ENCODE data around the gene PRKCG. TPM values are rescaled to one million over a fixed set of nuclear protein-coding genes. Genes with fewer than 3 reads are reported as not detected.

Gene PRKCG
- polyA plus RNA-seq, 3 donors: 0.01 TPM; not detected in 2

DNA sequence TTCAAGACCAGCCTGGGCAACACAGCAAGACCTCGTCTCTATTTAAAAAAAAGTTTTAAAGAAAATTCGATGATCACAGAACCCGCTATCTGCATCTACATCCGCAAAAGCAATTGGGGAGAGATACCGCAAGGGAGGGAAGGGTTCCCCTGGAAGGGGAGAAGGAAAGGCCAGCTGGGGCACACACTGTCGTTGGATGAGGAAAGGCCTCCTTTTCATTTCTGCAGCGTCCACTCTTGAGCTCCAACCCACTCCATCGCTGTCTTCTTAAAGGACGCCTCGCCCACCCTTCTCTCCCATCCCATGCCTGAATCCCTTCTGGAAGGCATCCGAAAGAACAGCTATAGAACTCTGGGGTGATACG, 3.2 kb upstream of the PRKCG start:
- Mint-ChIP-seq H3K4me3 (no peak overlapping the region), H3K4me1 (peaks cover 51% of the 10 kb centered on the region), H3K9me3 (peaks cover 0 to 7% (median 3%) of the 10 kb centered on the region in 7 donors), H3K36me3 (peaks cover 21 to 35% of the 10 kb centered on the region in 2 donors), H3K27ac (peak overlapping the region in 5 of 7 donors; percentile 6 to 75 (median 55)), H3K27me3 (ENCODE audit: low read depth in 3 of 3) (peaks cover 0 to 26% (median 19%) of the 10 kb centered on the region in 3 donors)
- H2AFZ ChIP-seq (ENCODE audit: insufficient read depth, low read depth, low read length, poor library complexity, severe bottlenecking): peak overlapping the region; percentile 72
- intact Hi-C loops (cut with micrococcal nuclease): loop anchor here in 1 of 2 donors (10.0 kb wide), 2 partner anchors 54 to 146 kb away; partner anchors contain the start of gene NLRP12
- peaks cover 13 to 22% of the 10 kb centered on the region in 2 donors for H3K36me3 ChIP-seq (replicated peaks in 1 of 2; ENCODE audit: control insufficient read depth in 1 of 2, insufficient read depth in 2 of 2, low read length in 2 of 2)
- H3K4me2 ChIP-seq (replicated peaks; ENCODE audit: extremely low read depth, low read length, poor library complexity, severe bottlenecking): peak overlapping the region; percentile 93
- H3K4me1 ChIP-seq (ENCODE audit: control insufficient read depth in 1 of 2, insufficient read depth in 2 of 2, low read length in 2 of 2): peaks cover 60 to 77% of the 10 kb centered on the region in 2 donors
- H4K20me1 ChIP-seq (ENCODE audit: insufficient read depth, low read length): peaks cover 38% of the 10 kb centered on the region
- H3K9me3 ChIP-seq (replicated peaks in 1 of 2; ENCODE audit: control insufficient read depth in 1 of 2, insufficient read depth in 1 of 2, low read length in 2 of 2): no peaks in the 10 kb centered on the region
- H3K9ac ChIP-seq (ENCODE audit: insufficient read depth, low read length, poor library complexity, severe bottlenecking): peak overlapping the region; percentile 61
- peaks cover 22% of the 10 kb centered on the region for H3K79me2 ChIP-seq (ENCODE audit: insufficient read depth, low read length)
- peaks cover 25 to 34% of the 10 kb centered on the region in 2 donors for H3K27me3 ChIP-seq (ENCODE audit: control insufficient read depth in 2 of 2, insufficient read depth in 2 of 2, low read length in 2 of 2)
- TF ChIP-seq, protein P1, sequence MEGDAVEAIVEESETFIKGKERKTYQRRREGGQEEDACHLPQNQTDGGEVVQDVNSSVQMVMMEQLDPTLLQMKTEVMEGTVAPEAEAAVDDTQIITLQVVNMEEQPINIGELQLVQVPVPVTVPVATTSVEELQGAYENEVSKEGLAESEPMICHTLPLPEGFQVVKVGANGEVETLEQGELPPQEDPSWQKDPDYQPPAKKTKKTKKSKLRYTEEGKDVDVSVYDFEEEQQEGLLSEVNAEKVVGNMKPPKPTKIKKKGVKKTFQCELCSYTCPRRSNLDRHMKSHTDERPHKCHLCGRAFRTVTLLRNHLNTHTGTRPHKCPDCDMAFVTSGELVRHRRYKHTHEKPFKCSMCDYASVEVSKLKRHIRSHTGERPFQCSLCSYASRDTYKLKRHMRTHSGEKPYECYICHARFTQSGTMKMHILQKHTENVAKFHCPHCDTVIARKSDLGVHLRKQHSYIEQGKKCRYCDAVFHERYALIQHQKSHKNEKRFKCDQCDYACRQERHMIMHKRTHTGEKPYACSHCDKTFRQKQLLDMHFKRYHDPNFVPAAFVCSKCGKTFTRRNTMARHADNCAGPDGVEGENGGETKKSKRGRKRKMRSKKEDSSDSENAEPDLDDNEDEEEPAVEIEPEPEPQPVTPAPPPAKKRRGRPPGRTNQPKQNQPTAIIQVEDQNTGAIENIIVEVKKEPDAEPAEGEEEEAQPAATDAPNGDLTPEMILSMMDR (IDR thresholded peaks at IDR 0.05): no peak
- WGBS (ENCODE audit: insufficient coverage): 53% methylated on average over 5 of the region's 12 CpGs
- no peak overlapping the region for H3K27ac ChIP-seq (ENCODE audit: low read depth in 1 of 2, low read length in 2 of 2)
- peak overlapping the region; percentile 28 to 79 (median 75) for H3K4me3 ChIP-seq (replicated peaks in 1 of 3; ENCODE audit: low read depth in 2 of 3, low read length in 3 of 3)
- DNase-seq: no peak

DNA sequence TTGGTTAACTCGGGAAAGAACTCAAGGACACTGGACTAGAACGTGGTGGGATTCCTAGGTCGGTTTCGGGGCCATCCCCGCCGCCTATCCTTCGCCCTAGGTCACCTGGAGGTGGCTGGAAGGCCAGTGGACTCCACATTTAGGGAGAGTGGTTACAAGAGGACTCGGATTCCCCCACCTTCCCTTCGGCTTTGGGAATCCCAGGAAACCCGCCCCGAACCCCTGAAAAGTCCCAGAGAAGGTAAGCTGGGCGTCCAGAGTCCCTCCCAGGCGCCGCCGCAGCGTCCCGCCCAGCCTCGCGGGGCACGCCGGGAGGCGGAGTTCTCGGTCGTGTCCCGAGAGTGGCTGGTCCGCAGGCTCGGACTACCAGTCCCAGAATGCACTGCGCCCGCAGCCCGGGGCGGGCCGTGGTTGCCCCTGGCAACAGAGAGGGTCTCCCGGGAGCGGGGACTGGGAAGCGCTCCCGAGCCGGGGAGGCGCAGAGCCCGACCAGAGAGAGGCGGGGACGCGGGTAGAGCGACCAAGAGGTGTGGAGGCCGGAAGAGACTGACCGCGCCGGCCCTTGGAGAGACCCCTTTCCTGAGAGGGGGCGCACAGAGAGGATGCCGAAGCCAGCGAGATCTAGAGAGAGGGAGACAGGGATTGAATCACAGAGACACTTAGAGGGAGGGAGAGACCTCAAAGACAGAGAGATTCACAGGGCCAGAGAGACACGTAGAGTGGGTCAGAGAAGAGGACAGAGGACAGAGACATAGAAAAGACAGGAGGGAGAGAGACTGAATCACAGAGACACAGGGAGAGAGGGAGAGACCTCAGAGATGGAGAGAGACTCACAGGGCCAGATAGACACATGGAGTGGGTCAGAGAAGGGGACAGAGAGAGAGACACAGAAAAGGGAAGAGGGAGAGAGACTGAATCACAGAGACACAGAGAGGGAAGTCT, 2.6 kb upstream of the PRKCG start:
- H3K27ac ChIP-seq (ENCODE audit: low read depth in 1 of 2, low read length in 2 of 2): peak overlapping the region in 1 of 2 donors; percentile 16
- H3K9me3 ChIP-seq (replicated peaks in 1 of 2; ENCODE audit: control insufficient read depth in 1 of 2, insufficient read depth in 1 of 2, low read length in 2 of 2): peaks cover 3 to 6% of the 10 kb centered on the region in 2 donors
- H3K36me3 Mint-ChIP-seq: peaks cover 18 to 28% of the 10 kb centered on the region in 2 donors
- TF ChIP-seq, protein P1 (IDR thresholded peaks at IDR 0.05): no peak
- peaks cover 54 to 70% of the 10 kb centered on the region in 2 donors for H3K4me1 ChIP-seq (ENCODE audit: control insufficient read depth in 1 of 2, insufficient read depth in 2 of 2, low read length in 2 of 2)
- peak; percentile 59 to 69 (median 67) for DNase-seq
- peak overlapping the region; percentile 28 to 79 (median 75) for H3K4me3 ChIP-seq (replicated peaks in 1 of 3; ENCODE audit: low read depth in 2 of 3, low read length in 3 of 3)
- H3K4me1 Mint-ChIP-seq: peaks cover 46% of the 10 kb centered on the region
- peaks cover 7 to 16% of the 10 kb centered on the region in 2 donors for H3K36me3 ChIP-seq (replicated peaks in 1 of 2; ENCODE audit: control insufficient read depth in 1 of 2, insufficient read depth in 2 of 2, low read length in 2 of 2)
- under 1% methylated on average over 43 of the region's 51 CpGs for WGBS (ENCODE audit: insufficient coverage)
- peaks cover 0 to 11% (median 6%) of the 10 kb centered on the region in 7 donors for H3K9me3 Mint-ChIP-seq
- H3K9ac ChIP-seq (ENCODE audit: insufficient read depth, low read length, poor library complexity, severe bottlenecking): peak overlapping the region; percentile 61
- peaks cover 32 to 40% of the 10 kb centered on the region in 2 donors for H3K27me3 ChIP-seq (ENCODE audit: control insufficient read depth in 2 of 2, insufficient read depth in 2 of 2, low read length in 2 of 2)
- peaks cover 0 to 29% (median 25%) of the 10 kb centered on the region in 3 donors for H3K27me3 Mint-ChIP-seq (ENCODE audit: low read depth in 3 of 3)
- no peak overlapping the region for H3K4me3 Mint-ChIP-seq
- H3K79me2 ChIP-seq (ENCODE audit: insufficient read depth, low read length): peaks cover 16% of the 10 kb centered on the region
- H3K4me2 ChIP-seq (replicated peaks; ENCODE audit: extremely low read depth, low read length, poor library complexity, severe bottlenecking): peak overlapping the region; percentile 93
- H2AFZ ChIP-seq (ENCODE audit: insufficient read depth, low read depth, low read length, poor library complexity, severe bottlenecking): peak overlapping the region; percentile 72
- intact Hi-C loops (cut with micrococcal nuclease): loop anchor here (5.0 to 10.0 kb wide), 4 partner anchors 32 to 145 kb away; partner anchors contain the start of gene NLRP12 (in 1 of the 2)
- peak overlapping the region in 5 of 7 donors; percentile 6 to 75 (median 70) for H3K27ac Mint-ChIP-seq
- peaks cover 32% of the 10 kb centered on the region for H4K20me1 ChIP-seq (ENCODE audit: insufficient read depth, low read length)

Measured in CD14-positive monocyte (primary cell).